Stomach (tissue), 9 donors: ENCODE measurements around the gene ARHGAP24. TPM values are rescaled to one million over a fixed set of nuclear protein-coding genes. Genes with fewer than 3 reads are reported as not detected.

ENCODE experiments used
- DNase-seq, 2 donors: peaks; one replicate each; pipeline versions ENCODE4 v3.0.0 to v3.0.0-alpha.2; 2013 to 2019
- H3K27ac ChIP-seq, 5 donors: fragments of 200-600 bp in 4 of 5; sonication (generic) in 4 of 5; one replicate each; pipeline ENCODE4 v1.5.1; 2013 to 2019; ENCODE audit warnings: mild to moderate bottlenecking in 1 of 5, moderate library complexity in 1 of 5
- H3K27me3 ChIP-seq, 3 donors: fragments of 200-600 bp; sonication (generic); one replicate each; pipeline ENCODE4 v1.5.1; 2017 to 2019; ENCODE audit warnings: mixed run types in 1 of 3
- H3K36me3 ChIP-seq, 4 donors: fragments of 200-600 bp; sonication (generic); 1 replicate in 3 of 4; 2 replicates in 1 of 4; pipeline ENCODE4 v1.5.1; 2016 to 2019
- H3K4me1 ChIP-seq, 4 donors: fragments of 200-600 bp; sonication (generic); one replicate each; pipeline ENCODE4 v1.5.1; 2016 to 2019
- H3K4me3 ChIP-seq, 4 donors: fragments of 200-600 bp; sonication (generic) in 3 of 4; one replicate each; pipeline ENCODE4 v1.5.1; 2016 to 2019; ENCODE audit warnings: mild to moderate bottlenecking in 1 of 4
- H3K9me3 ChIP-seq, 4 donors: fragments of 200-600 bp; sonication (generic); one replicate each; pipeline ENCODE4 v1.5.1; 2016 to 2019
- EP300 ChIP-seq: sonication (generic); formaldehyde crosslinking; IDR thresholded peaks from one replicate; pipeline ENCODE4 v1.6.1; 2017; ENCODE audit warnings: antibody characterized with exemption
- POLR2A ChIP-seq, 4 donors: fragments of 450-650 bp; IDR thresholded peaks; one replicate each; pipeline ENCODE4 v1.6.1; 2016; ENCODE audit warnings: antibody characterized with exemption in 4 of 4, control low read depth in 2 of 4, mild to moderate bottlenecking in 1 of 4, moderate library complexity in 1 of 4
- POLR2AphosphoS5 ChIP-seq, 3 donors: sonication (generic); formaldehyde crosslinking; IDR thresholded peaks; one replicate each; pipeline ENCODE4 v1.6.1; 2016; ENCODE audit warnings: antibody characterized with exemption in 3 of 3
- WGBS, 5 donors: extraction: QIAGEN DNeasy Blood & Tissue Kit in 3 of 5; methylation state at CpG; one replicate each; pipeline versions ENCODE4 v1.1.5 to v1.1.7; 2013 to 2018; 5-methylcytosine and 5-hydroxymethylcytosine counted together
- intact Hi-C: fragments of 100-400 bp; cut with DNase I; formaldehyde crosslinking; loops from one replicate; pipeline ENCODE4 v1.15.1; 2023; ENCODE audit warnings: low total_unique reads
- polyA plus RNA-seq, 3 donors: library from polyadenylated mRNA; stranded (reverse); fragments of 200-250 nt; gene quantifications; one replicate each; pipeline ENCODE4 v1.2.3, GENCODE V29; 2013
- total RNA-seq, 5 donors: library from RNA; depleted of rRNA; stranded (reverse); fragments of >200 nt; gene quantifications; one replicate each; pipeline versions ENCODE4 v1.1.0 to v1.2.3, GENCODE V29; 2014 to 2016
- TF ChIP-seq, protein P1 (sequence below), 7 experiments: fragments of 450-650 bp in 4 of 7; fragments of 200-600 bp in 3 of 7; sonication (generic) in 3 of 7; IDR thresholded peaks; one replicate each; pipeline ENCODE4 v1.5.1; 2016 to 2019; ENCODE audit warnings: antibody characterized with exemption in 7 of 7, control low read depth in 2 of 7, mild to moderate bottlenecking in 1 of 7
- donor health status: healthy with polysubstance abuse.
- donor health status: Bipolar disorder and iron deficiency.
- donor health status: healthy.

Gene ARHGAP24
- total and polyA plus RNA-seq, 8 donors: 6.4 to 152 (median 33.5) TPM

DNA sequence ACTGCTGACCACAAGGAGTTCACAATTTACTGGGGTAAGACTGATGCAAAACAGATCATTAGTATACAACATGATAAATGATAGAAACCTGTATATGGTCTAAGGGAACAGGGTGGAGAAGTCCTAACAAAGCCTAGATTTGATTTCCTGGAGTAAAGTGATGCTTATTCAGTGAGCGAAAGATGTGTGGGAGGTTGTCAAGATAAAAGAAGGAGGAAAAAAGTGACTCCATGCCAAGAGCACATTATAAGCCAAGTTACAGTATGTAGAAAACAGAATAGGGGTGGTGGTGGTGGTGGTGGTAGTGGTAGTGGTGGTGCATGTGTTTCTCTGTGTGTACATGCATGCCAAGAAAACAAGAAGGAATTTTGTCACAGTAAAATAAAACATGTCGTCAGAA, 559.7 kb downstream of the ARHGAP24 start:
- Histone ChIP-seq H3K27me3 (no peaks in the 10 kb centered on the region), H3K27ac (no peak overlapping the region), H3K4me3 (no peak overlapping the region), H3K9me3 (no peaks in the 10 kb centered on the region), H3K36me3 (no peaks in the 10 kb centered on the region), H3K4me1 (peaks cover 7 to 22% (median 17%) of the 10 kb centered on the region in 4 donors)
- no peak for TF ChIP-seq POLR2A (IDR thresholded peaks at IDR 0.05)
- no peak for TF ChIP-seq POLR2AphosphoS5 (IDR thresholded peaks at IDR 0.05)
- no peak for TF ChIP-seq EP300
- TF ChIP-seq, protein P1, sequence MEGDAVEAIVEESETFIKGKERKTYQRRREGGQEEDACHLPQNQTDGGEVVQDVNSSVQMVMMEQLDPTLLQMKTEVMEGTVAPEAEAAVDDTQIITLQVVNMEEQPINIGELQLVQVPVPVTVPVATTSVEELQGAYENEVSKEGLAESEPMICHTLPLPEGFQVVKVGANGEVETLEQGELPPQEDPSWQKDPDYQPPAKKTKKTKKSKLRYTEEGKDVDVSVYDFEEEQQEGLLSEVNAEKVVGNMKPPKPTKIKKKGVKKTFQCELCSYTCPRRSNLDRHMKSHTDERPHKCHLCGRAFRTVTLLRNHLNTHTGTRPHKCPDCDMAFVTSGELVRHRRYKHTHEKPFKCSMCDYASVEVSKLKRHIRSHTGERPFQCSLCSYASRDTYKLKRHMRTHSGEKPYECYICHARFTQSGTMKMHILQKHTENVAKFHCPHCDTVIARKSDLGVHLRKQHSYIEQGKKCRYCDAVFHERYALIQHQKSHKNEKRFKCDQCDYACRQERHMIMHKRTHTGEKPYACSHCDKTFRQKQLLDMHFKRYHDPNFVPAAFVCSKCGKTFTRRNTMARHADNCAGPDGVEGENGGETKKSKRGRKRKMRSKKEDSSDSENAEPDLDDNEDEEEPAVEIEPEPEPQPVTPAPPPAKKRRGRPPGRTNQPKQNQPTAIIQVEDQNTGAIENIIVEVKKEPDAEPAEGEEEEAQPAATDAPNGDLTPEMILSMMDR (IDR thresholded peaks at IDR 0.05): no peak
- WGBS, 5 donors: 88 to 95% (median 89%) methylated on average over 2 of the region's 2 CpGs
- intact Hi-C loops: no loop called here
- DNase-seq: no peak

DNA sequence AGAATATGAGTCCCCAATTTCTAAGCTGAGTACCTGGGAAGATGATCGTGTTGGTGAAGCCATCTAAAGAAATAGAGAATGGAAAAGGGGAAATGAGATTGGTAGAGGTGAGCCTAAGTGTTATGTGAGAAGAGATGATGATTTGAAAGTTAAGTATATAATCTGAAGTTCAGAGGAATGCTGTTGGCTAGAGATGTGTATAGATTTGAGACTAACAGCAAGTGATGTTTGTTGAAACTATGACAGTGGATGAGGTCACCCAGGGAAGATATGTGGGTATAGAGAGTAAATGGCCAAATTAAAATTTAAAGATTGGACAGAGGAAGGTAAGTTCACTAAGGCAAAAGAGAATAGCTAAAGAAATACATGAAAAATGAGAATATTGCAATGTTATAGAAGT, 560.7 kb downstream of the ARHGAP24 start:
- intact Hi-C loops: no loop called here
- Histone ChIP-seq H3K9me3 (no peaks in the 10 kb centered on the region), H3K27me3 (no peaks in the 10 kb centered on the region), H3K36me3 (no peaks in the 10 kb centered on the region), H3K27ac (no peak overlapping the region), H3K4me3 (no peak overlapping the region), H3K4me1 (peaks cover 7 to 22% (median 17%) of the 10 kb centered on the region in 4 donors)
- TF ChIP-seq EP300 (no peak), POLR2A (IDR thresholded peaks at IDR 0.05) (no peak), POLR2AphosphoS5 (IDR thresholded peaks at IDR 0.05) (no peak)
- TF ChIP-seq, protein P1 (IDR thresholded peaks at IDR 0.05): no peak
- no peak for DNase-seq
- 84 to 95% (median 92%) methylated on average over 1 of the region's 1 CpG for WGBS, 5 donors

DNA sequence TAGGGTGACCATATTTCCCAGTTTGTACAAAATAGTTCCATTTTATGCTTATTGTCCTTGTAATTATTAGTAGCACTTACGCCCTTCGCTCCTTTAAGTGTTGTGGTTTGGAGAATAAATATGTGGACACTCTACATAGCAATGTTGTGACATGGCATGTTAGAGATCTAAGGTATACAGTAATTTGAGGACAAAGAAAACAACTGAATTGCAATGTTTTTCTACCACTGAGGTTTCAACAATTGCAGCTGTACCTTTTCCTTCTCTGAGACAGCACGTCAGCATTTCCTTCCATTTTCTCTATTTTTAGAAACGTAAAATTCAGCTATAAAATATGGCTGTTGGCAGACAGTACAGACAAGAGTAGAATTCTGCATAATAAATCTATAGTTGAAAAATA, 561.8 kb downstream of the ARHGAP24 start:
- no peak overlapping the region for H3K4me3 ChIP-seq
- no peaks in the 10 kb centered on the region for H3K9me3 ChIP-seq
- H3K27ac ChIP-seq: no peak overlapping the region
- H3K27me3 ChIP-seq: no peaks in the 10 kb centered on the region
- H3K36me3 ChIP-seq: no peaks in the 10 kb centered on the region
- TF ChIP-seq, protein P1 (IDR thresholded peaks at IDR 0.05): no peak
- TF ChIP-seq POLR2A (IDR thresholded peaks at IDR 0.05) (no peak), POLR2AphosphoS5 (IDR thresholded peaks at IDR 0.05) (no peak), EP300 (no peak)
- intact Hi-C loops: no loop called here
- no peak for DNase-seq
- peaks cover 7 to 22% (median 17%) of the 10 kb centered on the region in 4 donors for H3K4me1 ChIP-seq
- 68 to 86% (median 80%) methylated on average over 4 of the region's 4 CpGs for WGBS, 5 donors

DNA sequence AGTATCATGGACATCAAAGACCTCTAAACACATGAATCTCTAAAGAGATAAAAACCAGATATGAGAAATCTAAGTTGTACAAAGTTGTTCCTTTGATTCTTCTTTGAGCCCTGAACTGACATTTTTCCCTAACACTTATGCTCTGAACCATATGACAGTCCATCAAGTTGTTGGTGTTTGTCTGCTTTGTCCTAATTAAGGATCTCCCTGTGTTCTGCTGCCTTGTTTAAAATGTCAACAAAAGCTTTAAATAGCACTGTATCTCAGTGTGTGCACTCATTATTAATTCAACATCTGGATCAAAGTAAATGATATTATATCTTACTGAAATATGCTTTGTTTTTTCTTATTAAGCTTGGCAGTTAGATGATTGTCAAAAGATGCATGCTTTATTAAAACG, 563.1 kb downstream of the ARHGAP24 start:
- Histone ChIP-seq H3K27ac (no peak overlapping the region), H3K4me3 (no peak overlapping the region), H3K27me3 (no peaks in the 10 kb centered on the region), H3K9me3 (no peaks in the 10 kb centered on the region), H3K4me1 (peaks cover 3 to 10% (median 9%) of the 10 kb centered on the region in 4 donors), H3K36me3 (no peaks in the 10 kb centered on the region)
- intact Hi-C loops: no loop called here
- 53 to 82% (median 58%) methylated on average over 1 of the region's 1 CpG for WGBS, 5 donors
- DNase-seq: no peak
- TF ChIP-seq, protein P1 (IDR thresholded peaks at IDR 0.05): no peak
- TF ChIP-seq POLR2AphosphoS5 (IDR thresholded peaks at IDR 0.05) (no peak), POLR2A (IDR thresholded peaks at IDR 0.05) (no peak)
